K562 (cell line): ENCODE measurements around the gene PNPLA2. TPM values are rescaled to one million over a fixed set of nuclear protein-coding genes. Genes with fewer than 3 reads are reported as not detected.

Experiments
- ARID2 ChIP-seq: fragments of 450-650 bp; IDR thresholded peaks from 2 replicates; pipeline ENCODE4 v1.6.1; 2017; ENCODE audit warnings: antibody characterized with exemption, mild to moderate bottlenecking
- CC2D1A ChIP-seq: fragments of 450-650 bp; IDR thresholded peaks from 2 replicates; pipeline ENCODE4 v1.6.1; 2017; ENCODE audit warnings: mild to moderate bottlenecking
- ERF ChIP-seq: fragments of 450-650 bp; formaldehyde crosslinking; IDR thresholded peaks from 2 replicates; pipeline ENCODE4 v1.4.0; 2020; ENCODE audit warnings: mild to moderate bottlenecking, mixed read lengths
- FOS ChIP-seq: IDR thresholded peaks from 3 replicates; pipeline ENCODE4 v1.6.1; 2011; ENCODE audit not compliant: insufficient read length; ENCODE audit errors: extremely low read depth
- PHTF2 ChIP-seq: fragments of 250-450 bp; sonication (Bioruptor Pico); IDR thresholded peaks from 2 replicates; pipeline ENCODE4 v1.5.0; 2021; ENCODE audit warnings: mild to moderate bottlenecking
- PML ChIP-seq: IDR thresholded peaks from 2 replicates; pipeline ENCODE4 v1.6.1; 2012; ENCODE audit warnings: low read length, inconsistent platforms
- PTBP1 ChIP-seq: fragments of 200-400 bp; formaldehyde crosslinking; IDR thresholded peaks from 2 replicates; pipeline ENCODE4 v1.6.1; 2017; ENCODE audit warnings: low read depth, low read length
- YBX1 ChIP-seq: fragments of 450-650 bp; IDR thresholded peaks from 2 replicates; pipeline ENCODE4 v1.7.1; 2016; ENCODE audit warnings: mild to moderate bottlenecking
- ZFP36 ChIP-seq: fragments of 150-350 bp; IDR thresholded peaks from 2 replicates; pipeline ENCODE4 v1.6.1; 2018; ENCODE audit warnings: low read length, low read depth; ENCODE audit not compliant: partially characterized antibody
- ZKSCAN8 ChIP-seq: fragments of 200-800 bp; sonication (Bioruptor generic); IDR thresholded peaks from 2 replicates; pipeline ENCODE4 v1.6.1; 2016; ENCODE audit warnings: missing genetic modification characterization, missing compliant biosample characterization
- ZNF165 ChIP-seq: fragments of 250-450 bp; sonication (Bioruptor Pico); IDR thresholded peaks from 2 replicates; pipeline ENCODE4 v1.4.0; 2020; ENCODE audit warnings: borderline replicate concordance
- ZNF239 ChIP-seq: fragments of 250-450 bp; sonication (Bioruptor Pico); IDR thresholded peaks from 2 replicates; pipeline ENCODE4 v1.4.0; 2020; ENCODE audit warnings: mild to moderate bottlenecking
- ZNF24 ChIP-seq: fragments of 450-650 bp; IDR thresholded peaks from 2 replicates; pipeline ENCODE4 v1.6.1; 2016
- ZNF589 ChIP-seq: fragments of 200-800 bp; sonication (Bioruptor generic); IDR thresholded peaks from 2 replicates; pipeline ENCODE4 v1.6.1; 2016; ENCODE audit warnings: low read depth, missing genetic modification characterization, missing compliant biosample characterization
- polyA plus RNA-seq, 8 experiments: library from polyadenylated mRNA; depleted of rRNA in 4 of 8; stranded (reverse) in 5 of 8; unstranded in 3 of 8; fragments of >200 nt; fragmentation: Nextera tagmentation in 2 of 8; fragmentation: Illumina TruSeq in 1 of 8; extraction: Ambion mirVana in 2 of 8; extraction: Trizol in 1 of 8; gene quantifications; 2 replicates each; pipeline versions ENCODE4 v1.2.1 to v1.2.3, GENCODE V29; 2011 to 2014; ENCODE audit warnings: inconsistent platforms in 1 of 8, missing spikeins in 1 of 8
- total RNA-seq, 7 experiments: library from RNA; depleted of rRNA in 6 of 7; stranded (reverse); fragments of >200 nt in 6 of 7; fragmentation: Illumina TruSeq in 2 of 7; extraction: Trizol in 2 of 7; gene quantifications; 2 replicates each; pipeline versions ENCODE4 v1.2.1 to v1.2.3, GENCODE V29; 2011 to 2021; ENCODE audit warnings: low replicate concordance in 1 of 7
- TF ChIP-seq, protein P1 (sequence below): fragments of 200-400 bp; formaldehyde crosslinking; IDR thresholded peaks from 2 replicates; pipeline ENCODE4 v1.6.1; 2017; ENCODE audit warnings: mild to moderate bottlenecking, low read depth, low read length, moderate library complexity
- TF ChIP-seq, protein P2 (sequence below), 2 experiments: fragments of 450-650 bp; formaldehyde crosslinking in 1 of 2; IDR thresholded peaks; 2 replicates each; pipeline versions ENCODE4 v1.4.0 to v1.6.1; 2014 to 2020; ENCODE audit warnings: mild to moderate bottlenecking in 2 of 2, borderline replicate concordance in 1 of 2, low read depth in 1 of 2
- TF ChIP-seq, protein P3 (sequence below), 2 experiments: fragments of 450-650 bp; IDR thresholded peaks; 2 replicates each; pipeline ENCODE4 v1.6.1; 2016

PNPLA2 gene
- total and polyA plus RNA-seq, 9 of the 15 experiments (the other 6 are each of a cell fraction or from before 2014, with no cell fraction given), result 0.39 to 87.1 (median 8.4) TPM

DNA sequence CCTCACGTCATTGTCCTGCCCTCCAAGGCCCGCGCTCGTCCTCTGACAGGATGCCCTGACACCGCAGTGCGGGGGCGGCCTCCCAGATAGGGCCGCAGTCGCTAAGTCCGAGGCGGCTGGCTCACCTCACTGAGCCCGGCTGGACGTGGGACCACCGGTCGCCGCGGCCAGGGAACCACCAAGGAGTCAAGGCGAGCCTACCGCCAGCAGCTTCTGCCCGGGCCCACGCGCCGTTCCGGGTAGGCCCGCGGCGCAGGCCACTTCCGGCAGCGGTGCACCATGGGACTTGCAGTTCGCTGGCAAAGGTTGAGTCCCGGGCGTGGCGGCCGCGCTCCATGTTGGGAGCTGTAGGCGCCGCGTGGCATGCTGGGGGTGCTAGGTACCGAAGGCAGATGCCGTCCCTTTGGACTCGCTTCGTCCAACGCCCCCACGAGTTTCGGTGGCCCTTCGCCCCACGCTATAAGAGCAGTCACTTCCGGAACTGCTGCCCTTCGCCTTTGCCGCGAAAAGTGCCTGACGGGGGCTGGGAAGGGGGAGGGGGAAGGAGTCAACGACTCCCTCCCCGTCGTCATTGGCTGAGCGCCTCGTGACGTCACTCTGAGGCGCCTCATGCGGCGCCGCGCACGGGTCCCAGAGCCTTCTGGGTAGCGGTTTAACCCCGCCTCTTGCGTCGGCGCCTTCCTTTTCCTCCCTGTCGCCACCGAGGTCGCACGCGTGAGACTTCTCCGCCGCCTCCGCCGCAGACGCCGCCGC lies 9.3 kb upstream of the PNPLA2 start, which contains the start of gene RPLP2 (continued):
- TF ChIP-seq, protein P1, sequence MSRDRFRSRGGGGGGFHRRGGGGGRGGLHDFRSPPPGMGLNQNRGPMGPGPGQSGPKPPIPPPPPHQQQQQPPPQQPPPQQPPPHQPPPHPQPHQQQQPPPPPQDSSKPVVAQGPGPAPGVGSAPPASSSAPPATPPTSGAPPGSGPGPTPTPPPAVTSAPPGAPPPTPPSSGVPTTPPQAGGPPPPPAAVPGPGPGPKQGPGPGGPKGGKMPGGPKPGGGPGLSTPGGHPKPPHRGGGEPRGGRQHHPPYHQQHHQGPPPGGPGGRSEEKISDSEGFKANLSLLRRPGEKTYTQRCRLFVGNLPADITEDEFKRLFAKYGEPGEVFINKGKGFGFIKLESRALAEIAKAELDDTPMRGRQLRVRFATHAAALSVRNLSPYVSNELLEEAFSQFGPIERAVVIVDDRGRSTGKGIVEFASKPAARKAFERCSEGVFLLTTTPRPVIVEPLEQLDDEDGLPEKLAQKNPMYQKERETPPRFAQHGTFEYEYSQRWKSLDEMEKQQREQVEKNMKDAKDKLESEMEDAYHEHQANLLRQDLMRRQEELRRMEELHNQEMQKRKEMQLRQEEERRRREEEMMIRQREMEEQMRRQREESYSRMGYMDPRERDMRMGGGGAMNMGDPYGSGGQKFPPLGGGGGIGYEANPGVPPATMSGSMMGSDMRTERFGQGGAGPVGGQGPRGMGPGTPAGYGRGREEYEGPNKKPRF, result no peak
- TF ChIP-seq, protein P2, sequence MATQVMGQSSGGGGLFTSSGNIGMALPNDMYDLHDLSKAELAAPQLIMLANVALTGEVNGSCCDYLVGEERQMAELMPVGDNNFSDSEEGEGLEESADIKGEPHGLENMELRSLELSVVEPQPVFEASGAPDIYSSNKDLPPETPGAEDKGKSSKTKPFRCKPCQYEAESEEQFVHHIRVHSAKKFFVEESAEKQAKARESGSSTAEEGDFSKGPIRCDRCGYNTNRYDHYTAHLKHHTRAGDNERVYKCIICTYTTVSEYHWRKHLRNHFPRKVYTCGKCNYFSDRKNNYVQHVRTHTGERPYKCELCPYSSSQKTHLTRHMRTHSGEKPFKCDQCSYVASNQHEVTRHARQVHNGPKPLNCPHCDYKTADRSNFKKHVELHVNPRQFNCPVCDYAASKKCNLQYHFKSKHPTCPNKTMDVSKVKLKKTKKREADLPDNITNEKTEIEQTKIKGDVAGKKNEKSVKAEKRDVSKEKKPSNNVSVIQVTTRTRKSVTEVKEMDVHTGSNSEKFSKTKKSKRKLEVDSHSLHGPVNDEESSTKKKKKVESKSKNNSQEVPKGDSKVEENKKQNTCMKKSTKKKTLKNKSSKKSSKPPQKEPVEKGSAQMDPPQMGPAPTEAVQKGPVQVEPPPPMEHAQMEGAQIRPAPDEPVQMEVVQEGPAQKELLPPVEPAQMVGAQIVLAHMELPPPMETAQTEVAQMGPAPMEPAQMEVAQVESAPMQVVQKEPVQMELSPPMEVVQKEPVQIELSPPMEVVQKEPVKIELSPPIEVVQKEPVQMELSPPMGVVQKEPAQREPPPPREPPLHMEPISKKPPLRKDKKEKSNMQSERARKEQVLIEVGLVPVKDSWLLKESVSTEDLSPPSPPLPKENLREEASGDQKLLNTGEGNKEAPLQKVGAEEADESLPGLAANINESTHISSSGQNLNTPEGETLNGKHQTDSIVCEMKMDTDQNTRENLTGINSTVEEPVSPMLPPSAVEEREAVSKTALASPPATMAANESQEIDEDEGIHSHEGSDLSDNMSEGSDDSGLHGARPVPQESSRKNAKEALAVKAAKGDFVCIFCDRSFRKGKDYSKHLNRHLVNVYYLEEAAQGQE (IDR thresholded peaks at IDR 0.05; ENCODE audit: borderline replicate concordance), result no peak
- TF ChIP-seq, protein P2 (CRISPR knock-in tag; IDR thresholded peaks at IDR 0.05; ENCODE audit: low read depth), result peak; percentile 71; the same call in 1 of the 2 replicates
- no peak for TF ChIP-seq ARID2
- TF ChIP-seq ZNF589, result 0 out of 2 replicates have a peak, but pooled peaks have one; percentile 52
- TF ChIP-seq, protein P3, sequence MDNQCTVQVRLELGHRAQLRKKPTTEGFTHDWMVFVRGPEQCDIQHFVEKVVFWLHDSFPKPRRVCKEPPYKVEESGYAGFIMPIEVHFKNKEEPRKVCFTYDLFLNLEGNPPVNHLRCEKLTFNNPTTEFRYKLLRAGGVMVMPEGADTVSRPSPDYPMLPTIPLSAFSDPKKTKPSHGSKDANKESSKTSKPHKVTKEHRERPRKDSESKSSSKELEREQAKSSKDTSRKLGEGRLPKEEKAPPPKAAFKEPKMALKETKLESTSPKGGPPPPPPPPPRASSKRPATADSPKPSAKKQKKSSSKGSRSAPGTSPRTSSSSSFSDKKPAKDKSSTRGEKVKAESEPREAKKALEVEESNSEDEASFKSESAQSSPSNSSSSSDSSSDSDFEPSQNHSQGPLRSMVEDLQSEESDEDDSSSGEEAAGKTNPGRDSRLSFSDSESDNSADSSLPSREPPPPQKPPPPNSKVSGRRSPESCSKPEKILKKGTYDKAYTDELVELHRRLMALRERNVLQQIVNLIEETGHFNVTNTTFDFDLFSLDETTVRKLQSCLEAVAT (IDR thresholded peaks at IDR 0.05), result peak; percentile 53 to 59; a peak in 2 of 4 replicates
- no peak for TF ChIP-seq PHTF2
- 0 out of 2 replicates have a peak, but pooled peaks have one; percentile 14 for TF ChIP-seq ZNF24
- TF ChIP-seq ZNF239 (CRISPR knock-in tag), result no peak
- no peak for TF ChIP-seq ZKSCAN8
- TF ChIP-seq FOS, result peak; percentile 50
- peak; percentile 40; the same call in 1 of the 2 replicates for TF ChIP-seq ERF
- no peak for TF ChIP-seq ZFP36
- no peak; the same call in 1 of the 2 replicates for TF ChIP-seq PTBP1
- no peak for TF ChIP-seq PML
- TF ChIP-seq ZNF165, result no peak
- no peak for TF ChIP-seq YBX1
- TF ChIP-seq CC2D1A, result no peak
